ENCODE measurements around the gene EID2B. TPM values are rescaled to one million over a fixed set of nuclear protein-coding genes. Genes with fewer than 3 reads are reported as not detected.
A peak's percentile ranks its signal among the peaks of the same experiment; 100 is the strongest.

The EID2B gene
- total and polyA plus RNA-seq, 9 of the 15 experiments (the other 6 are each of a cell fraction or from before 2014, with no cell fraction given), result 2.8 to 8.8 (median 4.8) TPM

GRCh38 chr19:39502640-39503417, 29.8 kb downstream of the EID2B start (continued):
- TF ChIP-seq RERE (CRISPR knock-in tag; IDR thresholded peaks at IDR 0.05; ENCODE audit: borderline replicate concordance) (peak; percentile 99), STAG1 (CRISPR knock-in tag; IDR thresholded peaks at IDR 0.05; ENCODE audit: borderline replicate concordance) (peak; percentile 88), RAD51 (IDR thresholded peaks at IDR 0.05; ENCODE audit: borderline replicate concordance, low read depth) (no peak), GABPB1 (CRISPR knock-in tag; IDR thresholded peaks at IDR 0.05) (peak; percentile 77), EP400 (IDR thresholded peaks at IDR 0.05) (peak; percentile 6; the same call in 1 of the 2 replicates), NR1H2 (CRISPR knock-in tag; IDR thresholded peaks at IDR 0.05) (peak; percentile 79), POLR2AphosphoS2 (IDR thresholded peaks at IDR 0.05; ENCODE audit: low read length) (no peak), ZBTB17 (CRISPR knock-in tag; IDR thresholded peaks at IDR 0.05) (peak; percentile 63; the same call in 1 of the 2 replicates), ZNF143 (CRISPR knock-in tag; IDR thresholded peaks at IDR 0.05) (0 out of 2 replicates have a peak, but pooled peaks have one; percentile 15), FIP1L1 (IDR thresholded peaks at IDR 0.05; ENCODE audit: low read depth, low read length, poor library complexity, severe bottlenecking) (peak; percentile 80), IFI16 (CRISPR knock-in tag; IDR thresholded peaks at IDR 0.05) (no peak), PCBP1 (IDR thresholded peaks at IDR 0.05; ENCODE audit: low read depth, low read length, poor library complexity, severe bottlenecking) (no peak), HMGXB4 (CRISPR knock-in tag; IDR thresholded peaks at IDR 0.05) (peak; percentile 100), BCOR (IDR thresholded peaks at IDR 0.05) (no peak), TEAD4 (IDR thresholded peaks at IDR 0.05; ENCODE audit: low read length) (peak; percentile 41; the same call in 1 of the 2 replicates), TEAD4 (CRISPR knock-in tag; IDR thresholded peaks at IDR 0.05; ENCODE audit: borderline replicate concordance) (peak; percentile 99), MITF (IDR thresholded peaks at IDR 0.05) (no peak), RUNX1 (IDR thresholded peaks at IDR 0.05; ENCODE audit: low read depth) (no peak), TGIF2 (CRISPR knock-in tag; IDR thresholded peaks at IDR 0.05) (peak; percentile 97), RBM25 (IDR thresholded peaks at IDR 0.05; ENCODE audit: low read depth, low read length, severe bottlenecking) (peak; percentile 32)
